ENCODE results near the gene RASA3. TPM values are rescaled to one million over a fixed set of nuclear protein-coding genes. Genes with fewer than 3 reads are reported as not detected.

RASA3 gene
- total RNA-seq, 2 donors from 2014 or later = 28.8 to 30.1 TPM

DNA sequence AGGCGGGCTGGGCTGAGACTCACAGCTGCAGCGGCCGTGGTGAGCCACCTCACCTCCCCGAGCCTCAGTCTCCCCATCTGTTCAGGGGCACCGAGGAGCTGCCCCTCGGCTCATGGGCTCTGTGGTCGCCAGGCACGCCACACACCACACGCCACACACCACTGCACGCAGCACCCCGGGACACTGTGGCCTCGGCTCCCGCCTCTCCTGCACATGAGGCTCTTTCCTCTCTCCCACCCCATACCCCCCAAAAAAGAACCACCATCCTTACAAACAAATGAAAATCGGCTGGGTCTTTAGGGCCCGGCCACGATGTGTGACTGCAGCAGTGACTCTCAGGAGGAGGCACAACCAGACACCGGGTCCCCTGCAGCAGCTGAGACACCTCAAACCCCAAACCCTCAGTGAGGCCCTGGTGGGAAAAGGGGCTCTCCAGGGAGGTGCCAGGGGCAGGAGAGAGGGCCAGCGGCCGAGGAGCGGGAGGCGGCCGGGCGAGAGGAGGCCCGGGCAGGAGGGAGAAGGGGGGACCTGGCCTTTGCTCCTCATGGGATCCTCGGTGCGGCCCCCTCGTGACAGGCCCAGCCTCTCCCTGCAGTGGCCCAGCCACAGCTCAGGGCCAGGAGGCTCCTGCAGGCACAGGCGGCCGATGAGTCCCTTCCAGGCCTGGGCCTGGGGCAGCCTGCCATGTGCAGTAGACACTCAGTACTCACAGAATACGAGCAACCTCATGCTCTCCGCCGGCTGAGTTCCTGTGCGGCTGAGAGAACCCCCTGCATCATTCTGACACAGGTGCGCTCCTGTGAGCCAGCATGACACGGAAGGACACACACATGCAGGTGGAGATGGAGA, 66.3 kb downstream of the RASA3 start:
- intact Hi-C loops (cut with DNase I) = loop anchor here (2.0 to 5.0 kb wide), 3 partner anchors 33 to 61 kb away; no protein-coding TSS in a partner anchor
- DNase-seq (ENCODE audit: low spot score) = no peak

DNA sequence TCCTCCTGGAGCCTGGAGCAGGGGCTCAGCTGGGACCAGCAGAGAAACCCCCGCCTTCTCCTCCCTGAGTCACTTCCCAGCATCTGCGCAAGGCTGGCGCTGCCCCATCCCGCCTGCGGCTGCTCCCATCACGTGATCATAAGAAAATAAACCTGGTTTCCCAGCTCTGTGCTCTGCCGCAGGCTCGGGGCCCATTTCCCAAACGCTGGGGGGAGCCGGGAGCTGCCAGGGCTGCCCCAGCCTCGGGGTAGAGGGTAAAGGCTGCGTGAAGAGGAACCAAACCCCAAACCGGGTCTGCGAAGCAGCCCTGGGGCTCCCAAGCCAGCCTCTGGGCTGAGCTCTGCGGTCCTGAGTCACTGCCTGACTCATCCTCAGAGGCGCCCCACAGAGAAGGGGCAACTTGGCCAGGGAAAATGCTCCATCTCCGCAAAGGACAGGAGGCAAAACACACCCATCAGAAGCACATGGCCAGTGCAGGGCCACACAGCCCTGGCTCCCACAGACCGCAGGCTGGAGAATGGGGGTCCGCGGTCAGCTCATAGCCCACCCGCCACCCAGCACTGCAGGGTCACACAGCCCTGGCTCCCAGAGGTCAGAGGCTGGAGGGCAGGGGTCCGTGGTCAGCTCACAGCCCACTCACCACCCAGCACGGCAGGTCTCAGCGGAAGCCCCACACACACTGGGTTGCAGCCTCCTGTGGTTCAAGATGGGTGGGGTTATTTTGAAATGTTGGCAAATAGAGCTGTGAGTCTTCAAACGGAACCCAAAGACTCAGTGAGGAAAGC, 67.1 kb downstream of the RASA3 start:
- intact Hi-C loops (cut with DNase I) = loop anchor here in 1 of 2 donors (5.0 kb wide), 2 partner anchors 37 to 62 kb away; no protein-coding TSS in a partner anchor
- peak; percentile 96 for DNase-seq (ENCODE audit: low spot score)

DNA sequence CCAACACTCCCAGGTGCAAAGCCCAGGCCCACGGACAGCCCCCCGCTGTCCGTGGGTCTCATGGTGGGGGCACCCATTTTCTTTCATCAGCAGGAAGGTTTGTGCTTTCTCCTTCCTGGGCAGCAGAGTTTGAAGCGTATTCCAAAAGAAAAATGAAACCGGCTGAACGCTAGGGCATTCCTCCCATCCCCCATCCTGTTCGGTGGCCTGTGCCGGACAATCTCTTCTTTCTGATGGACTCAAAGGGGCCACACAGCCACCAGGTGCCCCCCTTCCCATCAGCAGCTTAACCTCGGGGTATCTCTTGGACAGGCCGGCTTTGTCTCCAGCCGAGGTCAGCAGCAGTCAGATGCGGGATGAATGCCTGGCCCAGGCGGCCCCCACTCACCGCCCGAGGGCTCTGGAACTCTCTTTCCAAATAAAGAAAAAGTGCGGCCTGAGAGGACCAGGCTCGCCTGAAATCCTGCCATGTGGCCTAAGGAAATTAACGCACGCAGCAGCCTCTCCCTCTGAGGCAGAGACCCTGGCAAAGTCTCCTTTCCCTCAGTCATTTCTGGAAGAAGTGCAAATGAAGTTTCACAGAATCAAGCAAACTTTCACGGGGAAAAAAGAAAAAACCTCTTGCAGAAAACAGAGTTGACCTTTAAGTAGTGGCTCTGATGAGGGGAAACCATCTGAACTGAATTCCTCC, 67.8 kb downstream of the RASA3 start:
- intact Hi-C loops (cut with DNase I) = loop anchor here in 1 of 2 donors (5.0 kb wide), 2 partner anchors 38 to 63 kb away; no protein-coding TSS in a partner anchor
- DNase-seq (ENCODE audit: low spot score) = no peak

DNA sequence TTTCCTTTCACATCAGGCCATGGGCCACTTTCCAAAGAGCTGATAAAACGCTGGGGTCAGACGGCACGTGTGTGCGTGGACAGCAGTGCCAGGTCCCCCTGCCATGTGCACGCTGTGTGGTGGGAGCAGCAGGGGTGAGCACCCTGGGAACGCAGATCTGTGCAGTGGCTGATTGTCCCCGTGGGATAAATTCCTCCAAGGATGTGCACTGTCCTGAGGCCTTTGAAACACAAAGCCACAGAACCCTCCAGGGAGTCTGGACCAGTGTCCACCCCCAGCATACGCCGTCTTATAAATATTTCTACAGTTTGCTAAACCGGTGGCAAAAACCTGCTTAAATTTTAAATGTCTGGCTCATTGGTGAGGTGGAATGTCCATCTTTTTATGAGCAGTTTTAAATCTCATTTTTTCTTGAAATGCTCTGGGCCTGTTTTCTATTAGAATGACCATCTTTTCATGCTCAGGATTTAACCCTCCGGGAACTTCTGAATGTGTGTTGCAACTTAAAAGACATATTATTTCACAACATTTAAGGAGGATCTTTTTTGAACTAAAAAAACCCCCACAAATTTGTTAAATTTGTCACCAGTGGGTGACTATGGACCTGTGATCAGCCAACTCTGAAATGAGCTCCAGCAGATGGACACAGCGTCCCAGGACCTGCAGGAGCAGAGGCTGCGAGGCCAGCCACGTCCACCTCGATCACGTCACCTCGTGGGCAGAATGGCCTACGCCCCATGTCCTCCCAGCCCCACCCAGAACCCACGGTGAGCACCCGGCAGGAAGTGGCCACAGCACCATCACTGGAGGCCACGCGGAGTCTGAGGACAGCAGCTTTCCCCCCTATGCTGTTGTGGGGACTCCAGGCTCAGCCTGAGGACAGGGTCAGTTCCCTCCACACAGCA, 68.6 kb downstream of the RASA3 start:
- DNase-seq (ENCODE audit: low spot score) = peak; percentile 93
- intact Hi-C loops (cut with DNase I) = no loop called here

DNA sequence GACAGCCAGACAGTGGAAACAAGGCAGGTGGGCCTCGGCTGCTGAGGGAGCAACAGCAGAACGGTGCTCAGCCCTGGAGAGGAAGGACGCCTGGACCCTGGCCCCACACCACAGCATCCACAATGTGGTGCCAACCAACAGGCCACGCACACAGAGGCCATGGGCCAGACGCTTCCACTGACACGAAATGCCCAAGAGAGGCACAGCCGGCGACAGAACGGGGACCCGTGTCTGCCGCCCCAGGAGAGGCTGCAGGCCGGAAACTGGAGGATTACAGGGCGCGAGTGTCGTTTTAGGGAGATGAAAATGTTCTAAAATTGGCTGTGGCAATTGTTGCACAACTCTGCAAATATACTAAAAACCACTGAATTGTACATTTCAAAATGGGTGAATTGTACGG, 69.7 kb downstream of the RASA3 start:
- no peak for DNase-seq (ENCODE audit: low spot score)
- intact Hi-C loops (cut with DNase I) = no loop called here

DNA sequence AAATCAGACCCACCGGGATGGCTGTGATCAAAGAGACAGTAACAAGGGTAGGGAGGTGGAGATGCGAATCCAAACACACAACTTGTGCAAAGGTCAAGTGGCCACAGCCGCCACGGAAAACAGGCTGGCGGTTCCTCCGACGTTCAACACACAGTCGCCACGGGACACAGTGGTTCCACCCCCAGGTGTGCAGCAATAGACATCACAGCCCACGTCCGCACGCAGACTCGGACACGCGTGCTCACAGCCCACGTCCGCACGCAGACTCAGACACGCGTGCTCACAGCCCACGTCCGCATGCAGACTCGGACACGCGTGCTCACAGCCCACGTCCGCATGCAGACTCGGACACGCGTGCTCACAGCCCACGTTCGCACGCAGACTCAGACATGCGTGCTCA, 70.1 kb downstream of the RASA3 start:
- DNase-seq (ENCODE audit: low spot score) = no peak
- intact Hi-C loops (cut with DNase I) = no loop called here

DNA sequence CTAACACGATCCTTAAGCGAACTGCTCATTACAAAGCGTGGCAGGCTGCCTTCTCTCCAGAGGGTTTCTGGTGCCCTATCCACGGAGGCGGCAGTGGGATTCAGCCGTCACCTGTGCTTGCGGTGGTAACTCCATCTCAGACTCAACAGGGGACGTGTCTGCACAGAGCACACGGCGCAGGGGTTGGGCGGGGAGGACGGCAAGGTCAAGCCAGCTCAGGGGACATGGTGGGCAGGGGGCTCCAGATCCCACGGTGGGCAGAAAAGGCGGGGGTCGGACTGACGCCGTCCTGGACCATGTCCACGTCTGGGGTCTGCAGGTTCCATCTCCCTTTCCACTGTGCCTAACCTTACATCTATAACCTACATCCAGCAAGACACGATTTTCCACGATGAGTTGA, 70.7 kb downstream of the RASA3 start:
- DNase-seq (ENCODE audit: low spot score) = no peak
- intact Hi-C loops (cut with DNase I) = no loop called here

DNA sequence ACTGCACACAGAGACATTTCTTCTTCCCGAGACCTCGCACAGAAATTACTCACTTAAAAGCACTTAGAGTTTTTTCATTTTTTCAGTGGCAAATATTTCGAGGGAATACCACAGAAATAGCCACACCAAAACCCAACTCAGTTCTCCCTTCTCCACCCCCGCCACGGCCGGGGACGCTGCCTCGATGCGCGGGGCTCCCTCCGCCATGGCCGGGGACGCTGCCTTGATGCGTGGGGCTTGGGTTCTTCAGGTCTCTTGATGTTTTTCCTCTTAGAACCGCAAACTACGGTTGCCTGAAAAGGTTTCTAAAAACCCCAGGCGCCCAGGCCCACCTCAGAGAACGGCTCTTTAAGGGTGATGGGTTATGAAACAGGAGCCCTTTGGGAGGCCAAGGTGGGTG, 71.4 kb downstream of the RASA3 start:
- no peak for DNase-seq (ENCODE audit: low spot score)
- intact Hi-C loops (cut with DNase I) = no loop called here

DNA sequence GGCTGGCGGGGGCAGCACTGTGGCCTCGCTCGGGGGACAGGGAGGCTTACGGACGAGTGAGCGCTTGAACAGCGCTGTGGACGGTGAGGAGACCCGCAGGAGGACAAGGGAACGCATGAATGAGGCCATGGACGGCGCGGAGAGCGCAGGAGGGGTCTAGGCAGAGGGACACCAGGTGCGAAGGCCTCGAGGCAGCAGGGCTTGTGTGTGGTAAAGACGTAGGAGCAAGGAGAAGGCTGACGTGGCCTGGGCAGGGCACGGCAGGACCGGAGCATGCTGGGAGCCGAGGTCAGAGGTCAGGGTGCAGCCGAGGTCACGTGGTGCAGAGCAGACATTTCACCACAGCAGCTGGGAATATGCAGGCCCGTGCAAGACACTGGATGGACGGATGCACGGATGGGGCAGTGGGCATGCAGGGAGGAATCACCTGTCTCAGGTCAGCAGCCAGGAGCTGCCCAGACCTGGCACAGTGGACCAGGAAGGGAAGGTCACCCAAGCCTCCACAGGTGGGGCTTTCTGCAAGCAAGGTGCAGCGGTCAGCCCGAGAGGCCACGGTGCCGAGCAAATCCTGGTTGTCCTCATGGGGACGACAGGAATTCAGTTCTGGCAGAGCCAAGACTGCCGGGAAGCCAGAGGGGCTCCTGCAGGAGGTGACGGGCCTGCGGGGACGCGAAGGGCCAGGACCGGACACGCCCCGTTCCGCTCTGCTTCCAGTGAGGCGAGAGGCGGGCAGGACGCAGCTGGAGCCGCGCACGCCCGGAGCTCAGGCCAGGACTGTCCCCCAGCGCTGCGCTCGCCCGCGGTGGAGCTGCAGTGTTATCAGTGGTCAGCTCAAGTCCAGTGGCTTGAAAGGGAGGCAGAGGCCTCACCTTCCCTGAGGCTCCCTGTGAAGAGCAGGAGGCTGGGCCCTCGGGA, 72.2 kb downstream of the RASA3 start:
- no peak for DNase-seq (ENCODE audit: low spot score)
- intact Hi-C loops (cut with DNase I) = no loop called here

DNA sequence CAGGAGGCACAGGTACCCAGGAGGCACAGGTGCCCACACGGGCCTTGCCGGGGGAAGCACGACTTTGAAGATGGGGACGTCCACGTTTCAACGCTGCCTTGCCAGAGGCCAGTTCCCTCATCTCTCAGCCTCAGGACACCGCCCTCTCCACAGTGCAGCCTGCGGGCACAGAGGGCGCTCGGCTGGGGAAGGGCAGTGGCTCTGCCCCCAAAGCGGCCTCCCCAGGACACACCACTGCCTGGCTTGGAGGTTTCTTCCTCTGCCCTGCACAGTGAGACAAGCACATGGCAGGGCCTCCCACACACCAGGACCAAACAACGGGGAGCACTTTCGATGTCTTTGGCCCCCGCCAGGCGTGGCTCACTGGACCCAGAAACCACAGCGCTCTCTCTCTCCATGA, 73.0 kb downstream of the RASA3 start:
- intact Hi-C loops (cut with DNase I) = no loop called here
- DNase-seq (ENCODE audit: low spot score) = no peak

DNA sequence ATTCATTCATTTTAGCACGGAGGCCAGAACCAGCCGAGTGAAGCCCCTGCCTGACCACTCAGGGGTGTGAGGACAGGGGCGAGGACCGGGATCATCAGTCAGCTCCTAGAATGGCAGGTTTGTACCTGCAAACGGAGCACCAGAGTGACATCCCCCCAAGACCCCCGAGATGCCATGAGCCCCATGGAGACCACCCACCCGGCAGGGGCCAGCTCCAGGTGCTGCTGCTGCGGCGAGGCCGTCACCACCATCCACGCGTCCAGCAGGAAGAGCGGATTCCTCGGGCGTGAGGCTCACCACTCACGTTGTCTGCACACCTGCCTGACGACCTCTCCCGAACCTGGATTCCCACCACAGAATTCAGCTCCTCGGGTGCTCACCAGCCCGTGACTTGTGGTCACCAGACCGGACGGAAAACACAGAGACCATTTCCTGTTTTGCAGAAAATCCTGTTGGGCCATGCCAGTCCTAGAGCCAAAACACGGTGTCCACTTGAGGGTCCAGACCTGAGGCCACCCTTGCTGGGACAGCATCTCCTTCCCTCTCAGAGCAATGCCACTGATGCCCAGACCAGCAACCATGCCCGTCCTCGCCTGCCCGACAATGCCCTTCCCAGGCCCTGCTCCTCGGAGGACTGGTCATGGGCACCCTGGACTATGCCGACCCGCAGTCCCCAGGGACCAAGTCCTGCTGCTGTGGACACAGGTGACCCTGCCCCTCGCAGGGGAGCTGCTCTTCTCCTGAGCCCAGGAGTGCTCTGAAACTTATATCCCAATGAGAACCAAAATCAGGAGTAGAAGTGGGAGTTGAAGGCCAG, 74.2 kb downstream of the RASA3 start:
- no peak for DNase-seq (ENCODE audit: low spot score)
- intact Hi-C loops (cut with DNase I) = no loop called here

DNA sequence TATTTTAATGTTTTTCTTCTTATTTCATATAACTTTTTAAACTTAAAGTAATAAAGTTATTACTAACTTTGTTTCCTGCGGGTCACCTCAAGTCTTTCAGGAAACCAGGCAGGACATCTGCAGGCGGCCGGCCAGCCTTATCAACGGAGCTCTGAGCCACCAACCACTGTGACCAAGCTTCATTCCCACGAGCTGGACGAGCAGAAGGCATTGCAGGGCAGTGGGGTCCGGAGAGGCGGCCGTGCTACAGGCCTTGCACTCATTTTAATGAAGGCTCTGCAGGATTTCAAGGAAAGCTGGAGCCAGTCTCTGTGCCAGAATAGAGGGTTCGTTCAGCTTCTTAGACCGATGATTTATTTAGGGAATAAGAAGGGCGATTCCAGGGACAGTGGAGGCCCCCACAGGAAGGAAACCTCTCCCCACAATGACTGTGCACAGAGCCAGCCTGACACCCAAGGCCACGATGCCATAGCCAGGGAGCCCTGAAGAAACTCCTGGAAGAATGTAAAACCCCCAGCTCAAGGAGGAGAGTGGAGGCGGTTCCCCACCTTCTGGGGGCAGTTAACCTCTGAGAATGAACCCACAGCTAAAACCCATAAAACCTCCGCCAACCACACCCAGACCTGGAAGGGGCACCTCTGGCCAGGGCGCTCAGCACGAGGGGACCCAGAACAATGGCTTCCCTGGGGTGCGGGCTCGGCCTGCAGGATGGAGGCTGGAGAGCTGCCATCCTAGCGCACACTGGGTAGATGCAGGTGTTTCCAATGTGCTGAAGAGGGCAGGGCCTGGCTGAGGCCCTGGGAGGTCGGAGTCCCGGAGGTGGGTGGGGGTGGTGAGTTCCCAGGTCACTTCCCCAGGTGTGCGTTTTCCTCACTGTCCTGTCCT, 75.0 kb downstream of the RASA3 start:
- intact Hi-C loops (cut with DNase I) = no loop called here
- DNase-seq (ENCODE audit: low spot score) = no peak

DNA sequence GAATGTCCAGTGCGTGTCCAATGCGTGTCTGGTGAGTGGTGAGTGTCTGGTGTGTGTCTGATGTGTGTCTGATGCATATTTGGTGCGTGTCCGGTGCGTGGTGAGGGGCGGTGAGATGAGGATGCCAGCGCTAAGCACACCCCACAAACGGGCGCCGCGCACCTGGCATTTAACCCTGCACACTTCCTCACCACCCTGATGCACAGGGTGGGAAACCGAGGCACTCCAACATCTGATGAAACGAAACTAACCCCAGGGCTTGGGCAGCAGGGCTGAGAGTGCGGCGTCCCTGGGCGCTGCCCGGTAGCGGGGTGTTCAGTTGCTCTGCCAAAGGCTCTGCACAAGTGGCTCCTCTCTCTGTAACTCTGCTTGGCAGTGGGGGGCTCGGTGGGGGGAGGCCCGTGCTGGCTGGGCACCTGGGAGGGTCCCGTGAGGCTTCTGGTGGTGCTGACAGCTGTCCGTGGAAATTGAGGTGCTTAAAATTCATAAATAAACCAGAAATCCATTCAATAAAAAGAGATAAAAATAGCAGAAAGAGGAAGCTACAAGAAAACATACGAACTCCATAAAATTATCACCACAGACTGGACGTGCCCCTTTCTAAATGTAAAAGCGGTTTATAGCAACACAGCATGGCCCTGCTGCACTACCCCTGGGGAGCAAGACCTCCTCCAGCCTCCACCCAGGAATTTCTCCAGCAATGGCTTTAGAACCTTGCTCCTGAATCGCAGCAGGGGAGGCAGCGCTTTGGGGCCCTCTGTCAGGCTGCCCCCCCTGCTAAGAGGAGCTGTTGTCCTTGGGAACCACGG, 76.0 kb downstream of the RASA3 start:
- no peak for DNase-seq (ENCODE audit: low spot score)
- intact Hi-C loops (cut with DNase I) = no loop called here

DNA sequence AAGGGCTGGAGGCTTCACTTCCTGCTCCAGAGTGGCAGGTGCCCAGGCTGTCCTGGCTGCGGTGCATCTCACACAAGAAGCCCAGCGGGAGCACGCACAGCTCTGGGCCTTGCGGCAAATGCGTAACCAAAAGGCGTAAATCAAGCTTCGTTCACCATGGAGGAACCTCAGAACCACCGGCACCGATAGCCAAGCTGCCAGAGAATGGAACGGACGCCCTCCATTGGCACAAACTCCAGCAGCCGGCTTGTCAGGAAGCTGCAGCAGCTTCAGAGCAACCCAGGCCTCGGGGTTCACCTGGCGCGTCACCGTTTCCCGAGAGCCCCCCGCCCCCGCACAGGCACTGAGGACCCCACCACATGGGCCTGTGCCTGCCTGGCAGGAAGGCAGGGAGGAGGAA, 76.7 kb downstream of the RASA3 start:
- intact Hi-C loops (cut with DNase I) = no loop called here
- no peak for DNase-seq (ENCODE audit: low spot score)

DNA sequence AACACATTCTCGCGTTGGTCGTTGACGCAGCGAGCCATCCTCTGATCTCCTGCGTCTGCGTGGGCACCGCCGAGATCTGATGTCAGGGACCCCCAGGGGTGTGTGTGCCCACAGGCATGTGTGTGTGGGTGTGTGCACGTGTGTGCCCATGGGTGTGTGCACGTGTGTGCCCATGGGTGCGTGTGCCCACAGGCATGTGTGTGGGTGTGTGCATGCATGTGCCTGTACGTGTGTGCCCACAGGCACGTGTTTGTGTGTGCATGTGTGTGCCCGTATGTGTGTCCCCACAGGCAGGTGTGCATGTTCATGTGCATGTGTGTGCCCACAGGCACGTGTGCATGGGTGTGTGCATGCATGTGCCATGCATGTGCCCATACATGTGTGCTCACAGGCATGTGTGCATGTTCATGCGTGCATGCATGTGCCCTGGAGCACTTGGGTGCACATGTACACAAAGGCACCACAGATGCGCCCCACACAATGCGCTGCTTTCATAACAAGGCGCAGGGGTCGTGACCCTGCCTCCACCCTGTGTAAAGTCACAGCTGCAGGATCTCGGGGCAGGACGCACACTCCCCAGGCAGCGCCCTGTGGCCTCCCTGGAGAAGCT, 77.5 kb downstream of the RASA3 start:
- intact Hi-C loops (cut with DNase I) = no loop called here
- DNase-seq (ENCODE audit: low spot score) = no peak

Data from posterior vena cava (tissue), 2 donors.